GM12865 (cell line): ENCODE results near the gene KRT80.

Source experiments
- DNase-seq: peaks from one replicate; pipeline ENCODE4 v3.0.0; 2010; ENCODE audit warnings: low read depth
- H3K4me3 ChIP-seq: 2 replicates; pipeline ENCODE4 v1.5.1; 2011; ENCODE audit warnings: mild to moderate bottlenecking, low read depth, low read length, control low read depth
- CTCF ChIP-seq: IDR thresholded peaks from 2 replicates; pipeline ENCODE4 v1.5.1; 2011; ENCODE audit warnings: low read length, control low read depth, low read depth, inconsistent platforms; ENCODE audit not compliant: insufficient read depth; ENCODE audit errors: missing control alignments

KRT80 gene

DNA sequence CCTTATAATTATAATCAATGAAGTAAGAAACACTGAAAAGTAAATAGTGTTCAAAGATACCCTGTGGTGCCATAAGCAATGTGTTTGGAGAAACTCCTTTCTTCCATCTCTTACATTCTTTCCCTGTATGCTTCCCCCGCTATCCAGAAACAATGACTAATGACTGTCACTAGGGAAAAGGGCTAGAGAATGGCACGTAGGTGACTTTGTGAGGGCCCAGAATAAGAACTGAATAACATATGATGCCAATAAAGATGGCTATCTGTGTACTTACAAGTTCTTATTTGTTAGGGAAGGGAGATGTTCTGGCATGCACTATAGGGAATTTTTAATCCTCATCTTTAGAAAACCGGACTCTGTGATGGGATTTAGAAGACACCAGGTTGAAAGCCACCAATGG, 36.6 kb upstream of the KRT80 start:
- TF ChIP-seq CTCF: no peak

GRCh38 chr12:52227606-52228166, 35.9 kb upstream of the KRT80 start:
- no peak for DNase-seq

More for the DNA sequence above, 36.6 kb upstream of the KRT80 start:
- H3K4me3 ChIP-seq: no peak overlapping the region
- DNase-seq: no peak

DNA sequence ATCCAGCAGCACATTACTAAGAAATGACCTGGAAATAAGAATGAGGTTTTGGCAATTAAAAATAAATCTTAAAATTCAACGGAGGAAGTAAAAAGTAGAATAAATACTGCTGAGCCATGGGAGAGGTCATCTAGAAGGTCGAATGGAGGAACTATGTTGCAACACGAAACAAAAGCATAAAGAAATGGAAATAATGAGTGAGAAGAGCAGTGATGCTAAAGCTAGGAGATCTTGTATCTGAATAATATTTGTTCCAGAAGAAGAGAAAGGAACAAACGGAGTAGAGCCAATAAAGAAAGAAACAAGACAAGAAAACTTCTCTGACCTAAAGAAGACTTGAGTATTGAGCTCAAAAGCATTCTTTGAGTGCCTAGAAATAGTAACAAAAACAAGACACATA, 34.6 kb upstream of the KRT80 start:
- no peak for TF ChIP-seq CTCF
- no peak for DNase-seq

More at GRCh38 chr12:52227606-52228166, 35.9 kb upstream of the KRT80 start:
- TF ChIP-seq CTCF: no peak
- no peak overlapping the region for H3K4me3 ChIP-seq

GRCh38 chr12:52225752-52226151, 33.9 kb upstream of the KRT80 start:
- no peak for TF ChIP-seq CTCF
- H3K4me3 ChIP-seq: no peak overlapping the region
- no peak for DNase-seq

More for the DNA sequence above, 34.6 kb upstream of the KRT80 start:
- no peak overlapping the region for H3K4me3 ChIP-seq

DNA sequence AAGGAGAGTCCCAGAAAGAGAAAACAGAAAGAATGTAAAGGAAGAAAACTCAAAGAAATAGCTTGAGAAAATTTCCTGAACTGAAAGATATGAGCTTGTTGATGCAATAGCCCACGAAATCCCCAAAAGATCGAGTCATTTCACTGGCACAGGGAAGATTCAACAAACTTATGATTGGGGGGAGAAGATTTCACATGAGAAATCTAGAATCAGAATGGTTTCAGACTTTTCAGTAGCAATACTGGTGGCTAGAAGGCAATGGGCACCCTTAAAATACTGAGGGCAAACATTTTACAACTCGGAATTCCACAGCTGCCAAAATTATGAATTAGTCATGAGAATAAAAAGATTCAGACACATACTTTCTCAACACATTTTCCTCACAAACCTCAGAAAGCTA, 32.3 kb upstream of the KRT80 start:
- H3K4me3 ChIP-seq: no peak overlapping the region
- no peak for TF ChIP-seq CTCF
- DNase-seq: no peak

GRCh38 chr12:52223406-52224039, 31.7 kb upstream of the KRT80 start:
- DNase-seq: no peak
- H3K4me3 ChIP-seq: no peak overlapping the region

More at GRCh38 chr12:52223406-52224039, 31.7 kb upstream of the KRT80 start:
- TF ChIP-seq CTCF: no peak
